ENCODE measurements around the gene REEP1. TPM values are rescaled to one million over a fixed set of nuclear protein-coding genes. Genes with fewer than 3 reads are reported as not detected.

Gene REEP1
- total and polyA plus RNA-seq, 10 donors = 0.57 to 7.6 (median 3.4) TPM

DNA sequence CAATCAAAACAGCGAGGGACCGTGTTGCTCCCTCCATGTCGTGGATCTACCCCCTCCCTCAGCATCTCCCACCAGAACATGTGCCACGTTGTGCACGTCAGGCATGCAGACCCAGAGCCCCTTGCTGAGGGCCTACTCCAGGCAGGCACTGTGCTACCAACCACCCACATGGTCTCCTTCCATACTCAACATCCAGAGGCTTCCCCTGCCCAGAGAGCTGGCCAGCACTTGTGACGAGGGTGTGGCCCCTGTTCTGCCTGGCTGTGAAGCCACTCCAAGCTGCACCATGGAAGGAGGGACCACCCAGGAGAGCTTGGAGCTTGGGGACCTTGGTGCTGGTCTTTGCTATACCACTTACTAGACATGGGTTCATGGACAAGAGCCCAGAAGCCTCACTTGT is 40.5 kb downstream of the REEP1 start:
- Histone ChIP-seq H3K9me3 (no peaks in the 10 kb centered on the region), H3K36me3 (no peaks in the 10 kb centered on the region), H3K4me1 (peaks cover 0 to 20% (median 5%) of the 10 kb centered on the region in 6 donors), H3K27ac (no peak overlapping the region), H3K4me3 (no peak overlapping the region), H3K27me3 (replicated peaks in 1 of 7) (peaks cover 0 to 4% (median 0%) of the 10 kb centered on the region in 7 donors)
- 79 to 100% (median 94%) methylated on average over 5 to 6 of the region's 6 CpGs for WGBS, 5 donors
- no peak for DNase-seq
- intact Hi-C loops (cut with DNase I; ENCODE audit: low total_unique reads) = no loop called here
- no peak for TF ChIP-seq POLR2AphosphoS5 (IDR thresholded peaks at IDR 0.05)
- TF ChIP-seq, protein P1, sequence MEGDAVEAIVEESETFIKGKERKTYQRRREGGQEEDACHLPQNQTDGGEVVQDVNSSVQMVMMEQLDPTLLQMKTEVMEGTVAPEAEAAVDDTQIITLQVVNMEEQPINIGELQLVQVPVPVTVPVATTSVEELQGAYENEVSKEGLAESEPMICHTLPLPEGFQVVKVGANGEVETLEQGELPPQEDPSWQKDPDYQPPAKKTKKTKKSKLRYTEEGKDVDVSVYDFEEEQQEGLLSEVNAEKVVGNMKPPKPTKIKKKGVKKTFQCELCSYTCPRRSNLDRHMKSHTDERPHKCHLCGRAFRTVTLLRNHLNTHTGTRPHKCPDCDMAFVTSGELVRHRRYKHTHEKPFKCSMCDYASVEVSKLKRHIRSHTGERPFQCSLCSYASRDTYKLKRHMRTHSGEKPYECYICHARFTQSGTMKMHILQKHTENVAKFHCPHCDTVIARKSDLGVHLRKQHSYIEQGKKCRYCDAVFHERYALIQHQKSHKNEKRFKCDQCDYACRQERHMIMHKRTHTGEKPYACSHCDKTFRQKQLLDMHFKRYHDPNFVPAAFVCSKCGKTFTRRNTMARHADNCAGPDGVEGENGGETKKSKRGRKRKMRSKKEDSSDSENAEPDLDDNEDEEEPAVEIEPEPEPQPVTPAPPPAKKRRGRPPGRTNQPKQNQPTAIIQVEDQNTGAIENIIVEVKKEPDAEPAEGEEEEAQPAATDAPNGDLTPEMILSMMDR (IDR thresholded peaks at IDR 0.05 in 8 of 11, conservative IDR thresholded peaks at IDR 0.05 in 3 of 11) = no peak
- no peak for TF ChIP-seq POLR2A (IDR thresholded peaks at IDR 0.05)

DNA sequence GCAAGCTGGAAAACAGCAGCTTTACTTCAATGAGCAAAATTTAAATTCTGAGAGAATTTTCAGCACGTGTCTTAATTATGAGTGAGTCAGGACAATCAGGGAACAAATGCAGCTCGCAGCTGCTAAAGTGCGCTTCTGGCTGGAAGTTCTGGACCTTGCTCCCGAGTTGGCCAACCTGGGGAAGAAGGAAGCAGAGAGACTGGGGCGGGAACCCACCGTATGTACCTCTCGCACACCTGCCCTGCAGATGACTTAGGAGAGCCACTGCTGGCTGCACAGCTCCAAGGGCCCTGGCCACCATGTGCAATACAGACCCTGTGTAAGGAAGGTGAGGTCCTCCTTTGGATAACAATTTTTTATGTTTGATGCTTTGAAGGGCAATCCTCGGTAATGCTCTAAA is 42.4 kb downstream of the REEP1 start:
- H3K27me3 ChIP-seq (replicated peaks in 1 of 7) = peaks cover 0 to 8% (median 0%) of the 10 kb centered on the region in 7 donors
- TF ChIP-seq, protein P1 (IDR thresholded peaks at IDR 0.05 in 8 of 11, conservative IDR thresholded peaks at IDR 0.05 in 3 of 11) = no peak
- no peak for TF ChIP-seq POLR2A (IDR thresholded peaks at IDR 0.05)
- no peak for TF ChIP-seq POLR2AphosphoS5 (IDR thresholded peaks at IDR 0.05)
- intact Hi-C loops (cut with DNase I; ENCODE audit: low total_unique reads) = no loop called here
- DNase-seq = no peak
- no peak overlapping the region for H3K27ac ChIP-seq
- H3K9me3 ChIP-seq = no peaks in the 10 kb centered on the region
- H3K36me3 ChIP-seq = no peaks in the 10 kb centered on the region
- H3K4me3 ChIP-seq = no peak overlapping the region
- H3K4me1 ChIP-seq = peaks cover 0 to 9% (median 2%) of the 10 kb centered on the region in 6 donors
- 87 to 93% (median 89%) methylated on average over 8 of the region's 8 CpGs for WGBS, 5 donors

DNA sequence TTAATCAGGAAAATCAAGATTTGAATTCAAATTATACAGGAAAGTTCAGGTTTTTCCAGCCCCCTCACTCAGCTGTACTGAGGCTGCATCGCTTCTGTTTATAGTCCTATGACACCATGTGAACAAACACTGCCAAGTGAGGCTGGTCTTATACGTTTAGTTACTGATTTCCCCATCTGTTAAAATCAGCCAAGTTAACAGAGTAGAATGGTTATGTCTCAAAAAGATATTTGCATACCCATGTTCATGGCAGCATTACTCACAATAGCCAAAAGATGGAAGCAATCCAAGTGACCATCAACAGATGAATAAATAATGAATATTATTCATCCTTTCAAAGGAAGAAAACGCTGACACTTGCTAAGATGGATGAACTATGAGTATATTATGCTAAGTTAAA is 43.8 kb downstream of the REEP1 start:
- no peak overlapping the region for H3K4me3 ChIP-seq
- no peaks in the 10 kb centered on the region for H3K36me3 ChIP-seq
- peaks cover 0 to 4% (median 0%) of the 10 kb centered on the region in 6 donors for H3K4me1 ChIP-seq
- WGBS, 5 donors = 61 to 83% (median 73%) methylated on average over 3 of the region's 3 CpGs
- H3K9me3 ChIP-seq = no peaks in the 10 kb centered on the region
- intact Hi-C loops (cut with DNase I; ENCODE audit: low total_unique reads) = no loop called here
- TF ChIP-seq, protein P1 (IDR thresholded peaks at IDR 0.05 in 8 of 11, conservative IDR thresholded peaks at IDR 0.05 in 3 of 11) = no peak
- no peak for TF ChIP-seq POLR2A (IDR thresholded peaks at IDR 0.05)
- TF ChIP-seq POLR2AphosphoS5 (IDR thresholded peaks at IDR 0.05) = no peak
- peaks cover 0 to 11% (median 0%) of the 10 kb centered on the region in 7 donors for H3K27me3 ChIP-seq (replicated peaks in 1 of 7)
- H3K27ac ChIP-seq = no peak overlapping the region
- no peak for DNase-seq

DNA sequence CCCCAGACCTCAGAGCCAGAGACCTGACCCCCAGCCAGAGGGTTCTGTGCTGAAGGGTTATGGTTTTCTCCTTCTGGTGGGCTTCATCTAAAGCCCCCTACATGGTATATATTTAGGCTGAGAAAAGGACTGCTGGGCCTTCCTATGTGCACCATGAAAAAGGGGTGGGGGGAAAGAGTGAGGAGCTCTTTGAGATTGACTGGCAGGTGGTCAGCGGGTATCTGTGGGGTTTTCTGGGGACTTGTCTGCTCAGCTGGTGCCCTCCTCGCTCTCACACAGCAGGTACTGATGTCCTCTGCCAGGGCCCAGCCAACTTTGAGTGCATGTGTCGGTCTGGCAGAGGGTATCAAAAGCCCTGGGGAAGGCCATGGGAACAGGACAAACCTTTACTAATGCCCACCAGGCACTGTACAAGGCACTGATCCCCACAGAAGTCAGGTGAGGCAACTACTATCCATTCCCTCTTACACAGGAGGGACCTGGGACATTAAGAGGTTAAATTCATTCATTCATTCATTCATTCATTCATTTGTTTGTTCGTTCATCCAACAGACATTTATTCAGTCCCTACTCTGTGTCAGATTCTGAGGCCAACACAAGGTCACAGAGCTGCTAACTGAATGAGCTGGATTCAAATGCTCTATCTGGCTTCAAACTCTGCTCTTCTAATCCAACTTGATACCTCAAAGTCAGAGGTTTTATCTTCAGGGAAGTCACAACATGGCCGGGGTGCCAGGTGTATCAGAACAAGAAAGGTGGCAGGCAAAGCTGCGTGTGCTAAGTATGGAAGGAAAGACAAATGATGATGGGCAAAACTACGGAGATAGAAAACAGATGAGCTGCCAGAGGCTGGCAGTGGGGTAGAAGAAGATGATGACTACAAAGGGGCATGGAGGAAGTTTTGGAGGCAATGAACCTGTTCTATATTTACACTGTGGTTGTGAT is 44.6 kb downstream of the REEP1 start:
- Histone ChIP-seq H3K4me3 (no peak overlapping the region), H3K4me1 (no peaks in the 10 kb centered on the region), H3K9me3 (no peaks in the 10 kb centered on the region), H3K27ac (no peak overlapping the region), H3K27me3 (replicated peaks in 1 of 7) (peaks cover 0 to 11% (median 0%) of the 10 kb centered on the region in 7 donors), H3K36me3 (no peaks in the 10 kb centered on the region)
- intact Hi-C loops (cut with DNase I; ENCODE audit: low total_unique reads) = no loop called here
- WGBS, 5 donors = 86 to 94% (median 90%) methylated on average over 7 of the region's 7 CpGs
- no peak for DNase-seq
- no peak for TF ChIP-seq POLR2AphosphoS5 (IDR thresholded peaks at IDR 0.05)
